Dendritic cell treated with granulocyte-macrophage colony-stimulating factor and Interleukin-4, amounts not matched to agents 40 ng/mL and 50 ng/mL, for 4 days (primary cell): ENCODE data around the gene TMEM185B.
A peak's percentile ranks its signal among the peaks of the same experiment; 100 is the strongest.
"Not testable (repeated sequence)": the region's sequence is repeated elsewhere in the genome, so short reads cannot be mapped to it uniquely, and the experiment has no call there.

ENCODE experiments used
- H3K27ac Mint-ChIP-seq: one replicate; pipeline ENCODE4 v1.8.0; 2022; ENCODE audit warnings: mild to moderate bottlenecking, mixed read lengths
- H3K27me3 Mint-ChIP-seq: one replicate; pipeline ENCODE4 v1.8.0; 2022; ENCODE audit warnings: mild to moderate bottlenecking, mixed read lengths
- H3K36me3 Mint-ChIP-seq: one replicate; pipeline ENCODE4 v1.8.0; 2022; ENCODE audit warnings: low read depth, mixed read lengths
- H3K4me1 Mint-ChIP-seq: one replicate; pipeline ENCODE4 v1.8.0; 2022; ENCODE audit warnings: low read depth, mixed read lengths
- H3K4me3 Mint-ChIP-seq: one replicate; pipeline ENCODE4 v1.8.0; 2022; ENCODE audit warnings: mild to moderate bottlenecking, moderate library complexity, mixed read lengths
- H3K9me3 Mint-ChIP-seq: one replicate; pipeline ENCODE4 v1.8.0; 2022; ENCODE audit warnings: mixed read lengths
- intact Hi-C: fragments of 100-400 bp; cut with micrococcal nuclease; formaldehyde crosslinking; loops from one replicate; pipeline ENCODE4 v1.15.0; 2022

TMEM185B gene

GRCh38 chr2:120223034-120223912 is at the start of gene TMEM185B:
Gene TMEM185B, minus strand, starts transcription at chr2:120223400. Its CDS starts 424 bp downstream, at chr2:120222976.
- peaks cover 38% of the 10 kb centered on the region for H3K27me3 Mint-ChIP-seq
- intact Hi-C loops, result loop anchor here (2.0 to 5.0 kb wide), 2 partner anchors 30 to 89 kb away; partner anchors contain the start of gene RALB
- H3K36me3 Mint-ChIP-seq, result peaks cover 49% of the 10 kb centered on the region
- peak within 1 kb of the TSS; percentile 89 for H3K27ac Mint-ChIP-seq
- H3K4me3 Mint-ChIP-seq, result peak within 1 kb of the TSS; percentile 81
- H3K4me1 Mint-ChIP-seq, result peaks cover 47% of the 10 kb centered on the region
- peaks cover 7% of the 10 kb centered on the region for H3K9me3 Mint-ChIP-seq

DNA sequence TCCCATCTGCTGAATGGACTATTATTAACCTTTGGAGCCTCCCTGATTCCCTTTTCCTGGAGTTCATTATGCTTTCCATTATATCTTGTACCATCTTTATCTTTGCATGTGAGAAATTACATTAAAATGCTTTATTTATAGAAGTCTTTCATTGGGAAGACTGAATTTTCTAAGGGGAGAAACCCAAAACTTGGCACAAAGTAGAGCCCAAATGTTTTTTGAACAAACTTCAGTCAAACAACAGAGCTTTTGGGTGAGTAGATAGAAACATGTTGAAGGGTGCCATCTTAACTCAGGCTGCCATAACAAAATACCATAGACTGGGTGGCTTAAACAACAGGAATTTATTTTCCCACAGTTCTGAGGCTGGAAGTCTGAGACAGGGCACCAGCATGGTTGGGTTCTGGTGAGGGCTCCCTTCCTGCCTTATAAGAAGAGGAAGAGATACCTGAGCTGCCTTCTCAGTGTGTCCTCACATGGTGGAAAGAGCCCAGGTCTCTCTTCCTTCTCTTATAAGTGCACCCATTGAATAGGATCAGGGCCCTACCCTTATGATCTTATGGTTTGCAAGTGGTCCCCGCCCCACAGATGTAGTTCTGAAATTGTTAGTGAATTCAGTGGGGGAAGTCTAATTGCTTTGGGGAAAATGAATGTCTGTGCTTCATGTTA is 48.6 kb upstream of the TMEM185B start:
- Mint-ChIP-seq H3K4me3 (no peak overlapping the region), H3K4me1 (peaks cover 42% of the 10 kb centered on the region), H3K27ac (no peak overlapping the region), H3K36me3 (peaks cover 30% of the 10 kb centered on the region), H3K9me3 (no peaks in the 10 kb centered on the region), H3K27me3 (no peaks in the 10 kb centered on the region)
- intact Hi-C loops, result no loop called here

DNA sequence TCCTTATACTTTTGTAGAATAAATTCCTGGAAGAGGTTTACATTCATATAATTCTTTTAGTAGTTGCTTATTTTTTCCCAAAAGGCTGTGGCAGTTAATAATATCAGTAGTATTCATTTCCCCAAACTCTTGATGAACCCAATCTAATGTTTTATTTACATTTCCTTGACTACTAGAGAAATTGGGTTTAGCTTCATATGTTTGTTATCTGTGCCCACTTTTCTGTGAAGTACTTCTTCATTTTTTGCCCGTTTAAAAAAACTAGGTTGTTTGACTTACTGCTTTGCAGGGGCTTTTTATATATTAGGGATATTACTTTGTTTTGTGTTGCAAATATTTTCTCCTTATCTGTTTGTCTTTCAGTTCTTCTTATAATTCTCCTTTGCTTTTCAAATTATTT is 46.6 kb upstream of the TMEM185B start:
- Mint-ChIP-seq H3K27ac (peak overlapping the region; percentile 58), H3K4me3 (no peak overlapping the region), H3K9me3 (no peaks in the 10 kb centered on the region), H3K4me1 (peaks cover 55% of the 10 kb centered on the region), H3K36me3 (peaks cover 30% of the 10 kb centered on the region), H3K27me3 (no peaks in the 10 kb centered on the region)
- intact Hi-C loops, result no loop called here

- H3K4me1 Mint-ChIP-seq, result peaks cover 60% of the 10 kb centered on the region
- no peak overlapping the region for H3K27ac Mint-ChIP-seq
- H3K36me3 Mint-ChIP-seq, result peaks cover 30% of the 10 kb centered on the region
- H3K4me3 Mint-ChIP-seq, result no peak overlapping the region
- intact Hi-C loops, result no loop called here
- H3K9me3 Mint-ChIP-seq, result no peaks in the 10 kb centered on the region
- no peaks in the 10 kb centered on the region for H3K27me3 Mint-ChIP-seq
Observed at GRCh38 chr2:120269076-120269744, 46.0 kb upstream of the TMEM185B start.

- no peaks in the 10 kb centered on the region for H3K27me3 Mint-ChIP-seq
- H3K27ac Mint-ChIP-seq, result no peak overlapping the region
- no peak overlapping the region for H3K4me3 Mint-ChIP-seq
- H3K9me3 Mint-ChIP-seq, result no peaks in the 10 kb centered on the region
- peaks cover 51% of the 10 kb centered on the region for H3K4me1 Mint-ChIP-seq
- intact Hi-C loops, result no loop called here
- H3K36me3 Mint-ChIP-seq, result peaks cover 25% of the 10 kb centered on the region
Observed at GRCh38 chr2:120267348-120267747, 44.1 kb upstream of the TMEM185B start.

GRCh38 chr2:120265006-120265405 is 41.8 kb upstream of the TMEM185B start:
- Mint-ChIP-seq H3K27me3 (no peaks in the 10 kb centered on the region), H3K36me3 (peaks cover 27% of the 10 kb centered on the region), H3K4me3 (no peak overlapping the region), H3K27ac (peak overlapping the region; percentile 69), H3K4me1 (peaks cover 32% of the 10 kb centered on the region), H3K9me3 (no peaks in the 10 kb centered on the region)
- intact Hi-C loops, result no loop called here

- H3K36me3 Mint-ChIP-seq, result peaks cover 30% of the 10 kb centered on the region
- peaks cover 9% of the 10 kb centered on the region for H3K9me3 Mint-ChIP-seq
- intact Hi-C loops, result no loop called here
- H3K27me3 Mint-ChIP-seq, result no peaks in the 10 kb centered on the region
- H3K4me3 Mint-ChIP-seq, result no peak overlapping the region
- H3K4me1 Mint-ChIP-seq, result peaks cover 34% of the 10 kb centered on the region
- H3K27ac Mint-ChIP-seq, result no peak overlapping the region
Observed at GRCh38 chr2:120262761-120263428, 39.7 kb upstream of the TMEM185B start.

DNA sequence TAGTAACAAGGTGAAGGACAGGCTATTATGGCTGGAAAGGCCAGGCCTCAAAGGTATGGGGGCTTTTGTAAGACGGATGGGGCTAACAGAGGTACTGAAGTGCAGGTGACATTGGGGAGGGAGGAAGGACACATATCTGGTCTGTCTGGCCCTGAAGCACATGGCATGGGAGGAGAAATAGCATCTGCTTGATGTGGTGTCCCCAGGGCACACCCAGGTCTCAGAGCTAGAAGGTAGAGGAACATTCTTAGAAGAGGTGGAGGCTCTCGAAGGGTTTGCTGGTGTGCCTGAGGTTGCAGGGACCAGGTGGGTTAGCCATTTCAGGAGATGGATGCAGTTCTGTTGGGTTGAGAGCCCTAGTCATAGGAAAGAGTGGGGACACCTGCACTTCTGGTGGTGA is 39.0 kb upstream of the TMEM185B start:
- Mint-ChIP-seq H3K4me3 (no peak overlapping the region), H3K9me3 (peaks cover 9% of the 10 kb centered on the region), H3K36me3 (peaks cover 30% of the 10 kb centered on the region), H3K4me1 (peaks cover 38% of the 10 kb centered on the region), H3K27ac (no peak overlapping the region), H3K27me3 (no peaks in the 10 kb centered on the region)
- intact Hi-C loops, result no loop called here

DNA sequence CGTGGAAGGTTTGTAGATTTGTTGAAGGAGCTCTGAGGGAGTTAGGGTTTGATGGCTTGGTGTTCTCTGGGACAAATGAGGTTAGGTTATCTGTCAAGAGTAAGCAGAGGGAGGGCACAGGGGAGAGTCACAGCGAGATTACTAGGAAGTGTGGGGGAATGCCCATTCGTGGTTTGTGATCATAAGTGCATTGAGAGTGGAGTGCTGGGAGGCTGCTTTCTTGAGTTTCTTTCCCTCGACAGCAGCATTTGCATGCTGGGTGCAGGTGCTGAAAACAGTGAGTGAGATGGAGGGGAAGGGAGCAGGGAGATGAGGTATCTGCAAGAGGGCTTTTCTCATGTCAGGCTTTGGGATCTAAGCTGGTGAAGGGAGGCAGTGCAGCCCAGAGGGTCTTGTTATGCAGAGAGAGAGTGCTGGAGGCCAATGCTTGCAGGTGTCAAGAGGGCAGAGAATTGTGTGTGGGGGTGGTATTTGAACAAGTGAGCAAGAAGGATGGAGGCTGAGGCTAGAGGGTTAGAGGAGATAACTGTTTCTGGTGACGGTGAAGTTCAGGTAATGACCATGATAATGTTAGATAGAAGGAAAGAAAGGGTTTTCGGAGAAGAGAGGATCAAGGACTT is 38.3 kb upstream of the TMEM185B start:
- Mint-ChIP-seq H3K4me1 (peaks cover 37% of the 10 kb centered on the region), H3K9me3 (peaks cover 9% of the 10 kb centered on the region), H3K27ac (no peak overlapping the region), H3K36me3 (peaks cover 31% of the 10 kb centered on the region), H3K4me3 (no peak overlapping the region), H3K27me3 (no peaks in the 10 kb centered on the region)
- intact Hi-C loops, result no loop called here

DNA sequence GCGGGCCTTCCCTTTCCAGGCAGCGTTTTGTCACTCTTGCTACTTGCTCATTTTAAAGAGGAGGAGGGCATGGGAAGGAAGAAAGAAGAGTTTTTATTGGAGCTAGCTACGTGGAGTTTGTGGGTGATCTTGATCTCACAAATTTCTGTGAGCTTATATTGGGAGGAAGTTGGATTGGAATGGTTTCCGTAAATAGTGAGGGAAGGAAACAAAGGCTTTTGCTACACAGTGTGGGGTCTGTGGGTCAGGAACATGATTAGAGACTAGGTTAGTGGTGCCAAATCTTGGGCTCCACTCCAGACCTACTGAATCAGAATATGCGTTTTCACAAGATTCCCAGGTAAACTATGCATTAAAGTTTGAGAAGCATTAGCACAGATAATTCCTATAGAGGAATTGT is 37.5 kb upstream of the TMEM185B start:
- intact Hi-C loops, result no loop called here
- H3K36me3 Mint-ChIP-seq, result peaks cover 39% of the 10 kb centered on the region
- peaks cover 16% of the 10 kb centered on the region for H3K9me3 Mint-ChIP-seq
- H3K27me3 Mint-ChIP-seq, result no peaks in the 10 kb centered on the region
- H3K27ac Mint-ChIP-seq, result no peak overlapping the region
- no peak overlapping the region for H3K4me3 Mint-ChIP-seq
- peaks cover 45% of the 10 kb centered on the region for H3K4me1 Mint-ChIP-seq

DNA sequence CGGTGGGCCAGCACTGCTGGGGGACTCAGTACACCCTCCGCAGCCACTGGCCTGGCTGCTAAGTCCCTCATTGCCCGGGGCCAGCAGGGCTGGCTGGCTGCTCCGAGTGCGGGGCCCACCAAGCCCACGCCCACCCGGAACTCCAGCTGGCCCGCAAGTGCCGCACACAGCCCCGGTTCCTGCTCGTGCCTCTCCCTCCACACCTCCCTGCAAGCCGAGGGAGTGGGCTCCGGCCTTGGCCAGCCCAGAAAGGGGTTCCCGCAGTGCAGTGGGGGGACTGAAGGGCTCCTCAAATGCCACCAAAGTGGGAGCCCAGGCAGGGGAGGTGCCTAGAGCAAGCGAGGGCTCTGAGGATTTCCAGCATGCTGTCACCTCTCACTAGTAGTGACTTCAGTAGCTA is 36.7 kb upstream of the TMEM185B start:
- H3K27me3 Mint-ChIP-seq, H3K4me3 Mint-ChIP-seq, H3K27ac Mint-ChIP-seq, intact Hi-C loops: not testable (repeated sequence)
- Mint-ChIP-seq H3K4me1 (peaks cover 45% of the 10 kb centered on the region), H3K36me3 (peaks cover 47% of the 10 kb centered on the region), H3K9me3 (peaks cover 17% of the 10 kb centered on the region)

- intact Hi-C loops, result no loop called here
- H3K36me3 Mint-ChIP-seq, result peaks cover 54% of the 10 kb centered on the region
- no peaks in the 10 kb centered on the region for H3K27me3 Mint-ChIP-seq
- peaks cover 53% of the 10 kb centered on the region for H3K4me1 Mint-ChIP-seq
- H3K4me3 Mint-ChIP-seq, result peak overlapping the region; percentile 51
- H3K9me3 Mint-ChIP-seq, result peaks cover 17% of the 10 kb centered on the region
- peak overlapping the region; percentile 69 for H3K27ac Mint-ChIP-seq
Observed at GRCh38 chr2:120258196-120258595, 35.0 kb upstream of the TMEM185B start.

DNA sequence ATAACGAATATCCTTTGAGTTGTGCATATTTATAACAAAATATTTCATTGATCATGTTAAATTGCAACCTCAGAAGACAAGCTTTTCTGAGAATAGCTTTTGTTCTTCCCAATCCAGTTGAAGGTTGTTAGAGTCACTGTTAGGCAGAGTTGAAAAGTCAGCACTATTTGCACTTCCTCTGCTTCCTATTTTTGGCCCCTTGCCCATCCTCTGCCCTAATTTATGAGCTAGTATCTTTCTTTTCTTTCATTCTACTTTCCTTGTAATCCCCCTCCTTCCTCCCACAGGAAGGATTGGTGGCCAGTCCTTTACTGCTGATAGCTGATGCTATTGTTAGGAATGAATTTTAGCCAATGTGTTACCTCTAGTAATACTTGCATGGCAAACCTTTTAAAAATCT is 34.3 kb upstream of the TMEM185B start:
- intact Hi-C loops, result no loop called here
- Mint-ChIP-seq H3K27me3 (no peaks in the 10 kb centered on the region), H3K4me3 (peak overlapping the region; percentile 51), H3K27ac (peak overlapping the region; percentile 69), H3K9me3 (peaks cover 17% of the 10 kb centered on the region), H3K4me1 (peaks cover 53% of the 10 kb centered on the region), H3K36me3 (peaks cover 60% of the 10 kb centered on the region)
